ENCODE data around the gene MAEA. TPM values are rescaled to one million over a fixed set of nuclear protein-coding genes. Genes with fewer than 3 reads are reported as not detected.

MAEA gene
- polyA plus RNA-seq, 2 of the 4 experiments (the other 2 are of a cell fraction), result 46.1 to 58.4 TPM

DNA sequence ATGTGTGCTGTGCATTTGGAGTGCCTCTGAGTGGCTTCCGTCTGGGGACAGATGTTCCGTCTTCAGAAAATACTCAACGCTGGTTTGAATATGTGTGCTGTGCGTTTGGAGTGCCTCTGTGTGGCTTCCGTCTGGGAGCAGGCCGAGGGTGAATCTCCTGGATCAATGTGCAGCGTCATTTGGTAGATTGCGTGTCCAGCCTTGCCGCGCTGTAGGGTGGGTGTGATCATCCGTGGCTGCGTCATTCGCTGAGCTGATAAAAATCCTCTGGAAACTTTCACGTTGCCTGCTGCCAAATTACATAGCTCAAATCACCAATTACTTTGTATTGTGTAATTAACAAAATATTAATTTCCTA is 69.4 kb downstream of the MAEA start:
- Histone ChIP-seq H3K4me2 (no peak overlapping the region), H3K9me3 (no peaks in the 10 kb centered on the region), H3K4me1 (no peaks in the 10 kb centered on the region), H3K4me3 (no peak overlapping the region), H3K27ac (no peak overlapping the region)
- TF ChIP-seq HOXB13 (CRISPR knock-in tag; IDR thresholded peaks at IDR 0.05; ENCODE audit: low read depth) (no peak), HEYL (CRISPR knock-in tag; IDR thresholded peaks at IDR 0.05) (no peak), HOXA7 (CRISPR knock-in tag; IDR thresholded peaks at IDR 0.05) (no peak), MYC (IDR thresholded peaks at IDR 0.05; ENCODE audit: borderline replicate concordance, low read length) (no peak), ZFP36 (IDR thresholded peaks at IDR 0.05; ENCODE audit: borderline replicate concordance, partially characterized antibody) (no peak), ZSCAN20 (CRISPR knock-in tag; IDR thresholded peaks at IDR 0.05) (no peak), RARB (CRISPR knock-in tag; IDR thresholded peaks at IDR 0.05) (no peak), POLR2A (IDR thresholded peaks at IDR 0.05; ENCODE audit: low read length) (no peak), ATOH8 (CRISPR knock-in tag; IDR thresholded peaks at IDR 0.05; ENCODE audit: low read depth) (no peak), CHD2 (IDR thresholded peaks at IDR 0.05; ENCODE audit: low read length, partially characterized antibody) (no peak)
- CTCF ChIA-PET, result interaction anchor here (0.7 to 1.0 kb wide), 2 partner anchors 154 to 360 kb away, joined by 3 read pairs; no protein-coding TSS in a partner anchor
- DNase-seq (ENCODE audit: low read depth in 1 of 2, low spot score in 1 of 2) (no peak), FAIRE-seq (no peak), ATAC-seq (no peak)
- POLR2A ChIA-PET, result no interaction called here
- 88% methylated on average over 14 of the region's 14 CpGs for WGBS (ENCODE audit: missing lambda C conversion rate)

- FAIRE-seq (no peak), DNase-seq (ENCODE audit: low read depth in 1 of 2, low spot score in 1 of 2) (no peak), ATAC-seq (no peak)
- ChIA-PET POLR2A (no interaction called here), CTCF (interaction anchor here (0.9 to 1.0 kb wide), 2 partner anchors 13 to 153 kb away, joined by 3 read pairs; partner anchors contain the start of gene UVSSA)
- no peak overlapping the region for H3K4me2 ChIP-seq
- H3K9me3 ChIP-seq, result no peaks in the 10 kb centered on the region
- no peaks in the 10 kb centered on the region for H3K4me1 ChIP-seq
- TF ChIP-seq PBX3 (IDR thresholded peaks at IDR 0.05) (no peak), MYC (IDR thresholded peaks at IDR 0.05; ENCODE audit: borderline replicate concordance, low read length) (no peak), SREBF2 (IDR thresholded peaks at IDR 0.05) (no peak), RAD21 (conservative IDR thresholded peaks at IDR 0.05 in 1 of 2, IDR thresholded peaks at IDR 0.05 in 1 of 2) (no peak), HOXB13 (CRISPR knock-in tag; IDR thresholded peaks at IDR 0.05; ENCODE audit: low read depth) (no peak), NR3C1 (IDR thresholded peaks at IDR 0.05) (no peak), E2F6 (IDR thresholded peaks at IDR 0.05; ENCODE audit: borderline replicate concordance, low read depth) (no peak), JUN (IDR thresholded peaks at IDR 0.05) (no peak), CEBPB (IDR thresholded peaks at IDR 0.05) (no peak)
- TF ChIP-seq, protein P1, sequence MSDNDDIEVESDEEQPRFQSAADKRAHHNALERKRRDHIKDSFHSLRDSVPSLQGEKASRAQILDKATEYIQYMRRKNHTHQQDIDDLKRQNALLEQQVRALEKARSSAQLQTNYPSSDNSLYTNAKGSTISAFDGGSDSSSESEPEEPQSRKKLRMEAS (IDR thresholded peaks at IDR 0.05), result no peak
- no peak overlapping the region for H3K4me3 ChIP-seq
- no peak overlapping the region for H3K27ac ChIP-seq
- WGBS (ENCODE audit: missing lambda C conversion rate), result 94% methylated on average over 9 of the region's 16 CpGs
Measured at GRCh38 chr4:1359976-1360375, 70.3 kb downstream of the MAEA start.

GRCh38 chr4:1360423-1361283 is 71.0 kb downstream of the MAEA start:
- ATAC-seq, result no peak

More at GRCh38 chr4:1360423-1361283, 71.0 kb downstream of the MAEA start:
- Histone ChIP-seq H3K4me1 (no peaks in the 10 kb centered on the region), H3K4me2 (no peak overlapping the region), H3K27ac (no peak overlapping the region), H3K4me3 (no peak overlapping the region), H3K9me3 (no peaks in the 10 kb centered on the region)
- 97% methylated on average over 11 of the region's 29 CpGs for WGBS (ENCODE audit: missing lambda C conversion rate)
- DNase-seq (ENCODE audit: low read depth in 1 of 2, low spot score in 1 of 2) (no peak), FAIRE-seq (no peak)
- POLR2A ChIA-PET, result no interaction called here
- TF ChIP-seq FOSB (CRISPR knock-in tag; IDR thresholded peaks at IDR 0.05), result no peak
- CTCF ChIA-PET, result interaction anchor here (0.9 kb wide), 1 partner anchor 14 kb away, joined by 3 read pairs; the partner anchor contains the start of gene UVSSA

Measured in A549 (cell line).